ENCODE data around the gene SHISA8.

Gene SHISA8

GRCh38 chr22:41933411-41934177, 18.7 kb upstream of the SHISA8 start:
- no peak for DNase-seq

GRCh38 chr22:41932353-41932752, 17.5 kb upstream of the SHISA8 start:
- no peak for DNase-seq

- DNase-seq: no peak
These were observed 16.9 kb upstream of the SHISA8 start for GRCh38 chr22:41931701-41932269.

DNA sequence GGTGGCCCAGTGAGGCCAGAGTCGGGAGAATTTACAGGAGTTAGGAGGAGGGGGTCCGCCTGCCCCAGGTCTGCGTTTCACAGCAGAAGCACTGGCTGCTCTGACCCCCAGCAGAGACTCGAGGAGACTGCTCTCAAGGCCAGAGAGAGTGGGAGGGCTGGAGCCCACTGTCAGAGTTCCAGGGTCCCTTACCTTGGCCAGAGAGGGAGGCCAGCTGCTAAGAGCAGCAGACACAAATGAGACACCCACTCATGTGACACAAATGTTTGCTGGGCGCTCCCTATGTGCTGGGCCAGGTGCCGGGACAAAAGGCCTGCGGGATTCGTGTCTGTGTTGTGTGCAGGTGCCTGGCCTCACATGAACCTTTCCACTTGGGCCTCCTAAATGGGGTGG, 14.5 kb upstream of the SHISA8 start:
- DNase-seq: no peak

DNA sequence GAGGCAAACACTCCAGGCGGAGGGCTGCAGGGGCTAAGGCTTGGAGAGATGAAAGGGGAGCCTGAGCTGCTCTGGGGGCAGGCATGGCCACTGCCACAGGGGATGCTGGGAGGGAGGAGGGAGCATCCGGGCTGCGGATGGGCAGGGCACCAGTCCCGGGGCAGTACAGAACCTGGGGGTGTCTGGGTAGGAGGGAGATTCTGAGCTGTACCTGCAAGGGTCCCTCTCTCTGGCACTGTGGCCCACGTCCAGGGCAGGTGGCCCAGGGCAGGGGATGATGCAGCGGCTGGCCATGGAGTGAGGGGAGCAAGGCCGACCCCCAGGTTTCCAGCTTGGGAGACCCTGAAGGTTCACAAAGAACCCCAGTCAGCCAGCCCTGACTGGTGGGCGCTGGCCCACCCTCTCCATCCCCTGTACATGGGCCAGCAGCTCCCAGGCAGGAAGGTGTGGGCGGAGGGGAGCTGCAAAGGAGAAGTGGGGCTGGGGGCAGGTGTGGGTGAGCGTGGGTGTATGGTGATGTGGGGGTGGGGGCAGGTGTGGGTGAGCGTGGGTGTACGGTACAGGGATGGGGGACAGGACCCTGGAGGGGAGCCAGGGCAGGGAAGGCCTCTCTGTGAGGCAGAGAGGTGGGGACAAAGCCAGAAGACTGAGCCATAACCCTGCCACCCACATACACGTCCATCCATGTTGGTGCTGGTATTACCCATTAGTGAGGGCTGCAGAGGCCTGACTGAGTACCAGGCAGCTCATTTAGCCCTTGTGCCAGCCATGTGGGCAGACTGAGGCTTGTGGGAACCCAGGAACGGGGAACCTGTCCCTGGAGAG, 13.9 kb upstream of the SHISA8 start:
- DNase-seq: no peak

DNA sequence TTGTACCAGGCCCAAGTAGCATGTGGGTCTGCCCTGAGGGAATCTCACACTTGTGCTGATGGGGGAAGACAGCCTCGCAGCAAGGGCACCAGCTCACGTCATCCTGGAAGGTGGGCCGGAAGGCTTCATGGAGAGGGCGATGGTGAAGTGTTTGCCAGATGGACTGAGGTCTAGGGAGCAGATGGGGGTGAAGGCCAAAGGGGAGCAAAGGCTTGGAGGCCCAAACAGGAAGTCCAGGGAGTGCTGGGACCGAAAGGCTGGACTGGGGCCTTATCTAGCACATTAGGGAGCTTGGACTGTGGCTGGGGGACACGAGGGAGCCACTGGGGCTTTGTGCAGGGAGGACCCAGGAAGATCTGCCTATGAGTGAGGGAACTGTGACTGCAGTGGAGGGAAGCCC, 12.9 kb upstream of the SHISA8 start:
- no peak for DNase-seq

DNA sequence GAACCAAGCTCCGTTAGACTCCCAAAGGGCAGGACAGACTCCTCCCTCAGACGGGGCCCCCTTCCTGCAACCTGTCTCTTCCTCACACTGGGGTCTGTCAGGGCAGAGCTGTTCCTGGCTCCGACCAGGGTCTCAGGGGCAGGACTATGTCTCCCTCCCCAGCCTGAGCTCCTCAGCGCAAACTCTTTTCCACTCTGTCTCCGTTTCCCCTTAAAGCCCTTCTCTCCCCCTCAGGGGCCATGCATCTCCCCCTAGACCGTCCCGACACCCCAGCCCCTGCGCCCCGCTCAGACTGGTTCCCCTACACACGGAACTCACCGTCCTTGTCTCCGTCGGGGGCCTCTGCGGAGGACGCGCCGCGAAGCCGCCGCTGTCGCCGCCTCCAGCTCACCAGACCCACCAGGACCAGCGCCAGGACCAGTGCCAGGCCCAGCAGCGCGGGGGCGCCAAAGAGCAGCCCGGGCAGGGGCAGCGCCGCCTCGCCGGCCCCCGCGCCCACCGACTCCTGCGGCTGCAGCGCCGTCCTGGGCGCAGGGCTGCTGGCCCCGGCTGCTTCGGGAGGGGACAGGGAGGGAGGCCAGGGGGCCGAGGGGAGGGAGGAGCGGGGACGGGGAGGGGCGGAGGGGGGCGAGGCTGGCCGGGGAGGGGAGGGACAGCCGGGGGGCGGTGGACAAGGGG, 11.0 kb upstream of the SHISA8 start:
- DNase-seq: peak; percentile 56

DNA sequence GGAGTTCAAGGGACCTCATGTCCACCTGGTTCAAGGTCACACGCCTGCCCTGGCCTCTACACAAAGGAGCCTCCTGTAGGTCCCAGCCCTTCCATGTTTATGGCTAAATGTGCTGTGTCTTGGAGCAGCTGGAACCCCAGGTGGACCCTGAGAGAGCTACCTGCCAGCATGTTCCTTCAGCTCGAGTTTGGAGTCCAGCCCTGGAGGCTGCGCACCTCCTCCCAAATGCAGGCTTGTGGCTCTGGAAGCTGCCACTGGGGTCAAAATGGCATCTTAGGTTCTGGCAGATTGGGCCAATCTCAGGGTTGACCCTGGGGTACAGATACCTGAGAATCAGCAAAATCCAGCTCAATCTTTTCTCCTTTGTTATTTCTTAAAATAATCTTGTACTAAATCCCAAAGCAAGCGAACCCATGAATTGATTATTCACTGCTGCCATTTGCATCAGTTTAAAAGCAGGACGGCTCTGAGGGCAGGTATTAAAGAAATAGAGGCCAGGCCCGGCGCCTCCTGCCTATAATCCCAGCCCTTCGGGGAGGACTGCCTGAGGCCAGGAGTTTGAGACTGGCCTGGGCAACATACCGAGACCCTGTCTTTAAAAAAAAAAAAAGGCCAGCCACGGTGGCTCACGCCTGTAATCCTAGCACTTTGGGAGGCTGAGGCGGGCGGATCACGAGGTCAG, 8.9 kb upstream of the SHISA8 start:
- DNase-seq: no peak

DNA sequence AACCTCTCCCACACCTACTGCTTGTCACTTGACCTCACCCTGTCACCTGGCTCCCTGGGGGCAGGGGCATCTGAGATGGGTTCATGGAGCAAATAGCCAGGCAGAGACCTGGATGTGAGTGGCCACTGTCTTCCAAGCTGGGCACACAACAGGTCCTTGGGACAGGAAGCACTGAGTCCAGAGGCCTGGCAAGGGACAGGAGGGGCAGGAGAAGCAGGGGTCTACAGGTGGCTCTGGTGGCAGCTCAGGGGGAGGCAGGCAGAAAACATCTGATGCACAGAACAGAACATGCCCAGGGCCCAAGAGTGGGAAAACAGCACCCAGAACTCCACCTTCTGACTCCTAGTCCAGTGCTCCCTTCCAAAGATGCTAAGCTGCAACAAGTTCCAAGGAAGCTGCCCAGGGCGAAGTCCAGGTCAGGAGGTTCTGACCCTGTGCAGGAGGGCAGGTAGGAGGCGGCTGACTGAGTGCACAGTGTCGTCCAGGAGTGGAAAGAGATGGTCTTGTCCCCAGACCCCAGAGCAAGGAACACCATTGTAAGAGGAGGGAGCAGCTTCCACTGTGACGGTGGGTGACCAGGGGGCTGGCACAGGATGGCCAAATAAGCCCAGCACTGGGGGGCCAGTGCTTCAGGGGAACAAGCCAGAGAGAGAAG, 8.2 kb upstream of the SHISA8 start:
- no peak for DNase-seq

DNA sequence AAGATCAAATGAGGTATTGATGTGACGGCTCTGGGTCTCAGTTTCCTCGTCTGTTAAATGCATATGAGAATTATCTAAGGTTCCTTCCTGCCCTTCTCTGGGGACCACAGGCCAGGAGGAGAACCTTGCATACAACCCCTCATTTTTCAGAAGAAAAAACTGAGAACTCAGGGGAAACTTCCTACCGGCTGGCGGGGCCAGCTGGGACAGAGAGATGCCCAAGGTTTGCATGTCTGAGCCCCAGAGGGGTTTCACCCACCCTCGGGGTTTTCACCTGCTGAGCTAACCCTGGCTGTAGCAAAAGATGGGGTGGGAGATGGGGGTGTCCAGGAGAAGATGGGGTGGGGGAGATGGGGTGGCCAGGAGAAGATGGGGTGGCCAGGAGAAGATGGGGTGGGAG, 7.5 kb upstream of the SHISA8 start:
- DNase-seq: no peak

- DNase-seq: no peak
These were observed 5.5 kb upstream of the SHISA8 start for GRCh38 chr22:41920271-41920976.

GRCh38 chr22:41919357-41920224, 4.7 kb upstream of the SHISA8 start:
- peak; percentile 34 for DNase-seq

- DNase-seq: peak; percentile 40
These were observed 3.3 kb upstream of the SHISA8 start for GRCh38 chr22:41917903-41918791.

- no peak for DNase-seq
These were observed 2.6 kb upstream of the SHISA8 start for GRCh38 chr22:41917375-41917902.

GRCh38 chr22:41916745-41917358, 2.0 kb upstream of the SHISA8 start:
- DNase-seq: no peak

DNA sequence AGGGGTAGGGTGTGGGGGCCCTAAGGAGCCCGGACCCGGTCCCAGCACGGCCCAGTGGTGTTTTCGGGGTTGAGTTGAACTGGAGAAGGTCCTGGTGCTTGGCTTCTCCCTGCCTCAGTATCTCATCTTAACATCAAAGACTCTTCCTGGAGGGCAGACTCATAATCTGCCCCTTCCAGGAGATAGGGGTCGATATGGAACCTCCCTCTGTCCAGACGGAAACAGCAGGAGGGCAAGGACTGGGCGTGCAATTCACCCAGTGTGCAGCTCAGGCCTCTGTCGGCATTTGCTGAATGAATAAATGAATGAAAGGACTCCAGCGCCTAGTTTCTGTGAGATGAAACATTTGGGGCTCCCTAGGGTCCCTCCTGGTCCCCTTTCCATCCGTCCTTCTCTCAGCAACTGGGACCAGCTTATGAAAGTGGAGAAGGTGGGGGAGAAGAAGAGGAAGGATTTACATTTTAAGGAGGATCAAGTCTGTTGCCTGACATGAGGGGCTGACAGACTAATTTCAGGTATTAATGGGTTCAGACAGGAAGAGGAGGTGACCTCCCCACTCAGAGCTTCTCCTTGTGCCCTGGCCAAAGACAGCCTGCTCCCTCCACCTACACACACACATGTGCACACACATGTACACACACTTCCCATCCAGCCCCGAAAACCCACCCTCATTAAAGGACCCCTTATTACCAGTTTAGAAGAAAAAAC, 1.1 kb upstream of the SHISA8 start:
- no peak for DNase-seq

DNA sequence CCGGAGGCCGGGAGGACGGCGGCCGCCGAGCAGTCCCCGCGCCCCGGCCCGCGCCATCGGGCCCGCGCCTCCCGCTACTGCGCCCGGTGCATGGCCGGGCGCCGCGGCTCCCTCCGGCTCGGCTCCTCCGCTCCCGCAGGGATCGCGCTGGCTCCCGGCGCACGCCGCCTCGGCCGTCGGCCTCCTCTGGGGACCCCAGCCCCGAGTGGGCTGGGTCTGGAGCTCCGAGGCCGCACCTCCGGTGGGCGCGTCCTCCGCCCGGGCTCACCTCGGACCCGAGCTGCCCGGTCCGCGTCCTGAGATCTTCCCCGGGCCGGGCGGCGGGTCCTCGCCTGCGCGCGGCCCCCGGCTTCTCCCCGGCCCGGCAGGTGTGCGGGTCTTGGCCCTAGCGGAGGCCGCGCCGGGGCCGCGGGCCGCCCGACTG, 251 bp downstream of the SHISA8 start:
- no peak for DNase-seq
